ENCODE results near the gene PHLPP1.

- TF ChIP-seq, protein P1, sequence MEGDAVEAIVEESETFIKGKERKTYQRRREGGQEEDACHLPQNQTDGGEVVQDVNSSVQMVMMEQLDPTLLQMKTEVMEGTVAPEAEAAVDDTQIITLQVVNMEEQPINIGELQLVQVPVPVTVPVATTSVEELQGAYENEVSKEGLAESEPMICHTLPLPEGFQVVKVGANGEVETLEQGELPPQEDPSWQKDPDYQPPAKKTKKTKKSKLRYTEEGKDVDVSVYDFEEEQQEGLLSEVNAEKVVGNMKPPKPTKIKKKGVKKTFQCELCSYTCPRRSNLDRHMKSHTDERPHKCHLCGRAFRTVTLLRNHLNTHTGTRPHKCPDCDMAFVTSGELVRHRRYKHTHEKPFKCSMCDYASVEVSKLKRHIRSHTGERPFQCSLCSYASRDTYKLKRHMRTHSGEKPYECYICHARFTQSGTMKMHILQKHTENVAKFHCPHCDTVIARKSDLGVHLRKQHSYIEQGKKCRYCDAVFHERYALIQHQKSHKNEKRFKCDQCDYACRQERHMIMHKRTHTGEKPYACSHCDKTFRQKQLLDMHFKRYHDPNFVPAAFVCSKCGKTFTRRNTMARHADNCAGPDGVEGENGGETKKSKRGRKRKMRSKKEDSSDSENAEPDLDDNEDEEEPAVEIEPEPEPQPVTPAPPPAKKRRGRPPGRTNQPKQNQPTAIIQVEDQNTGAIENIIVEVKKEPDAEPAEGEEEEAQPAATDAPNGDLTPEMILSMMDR (conservative IDR thresholded peaks at IDR 0.05; ENCODE audit: low read depth, low read length) = no peak
- TF ChIP-seq, protein P2, sequence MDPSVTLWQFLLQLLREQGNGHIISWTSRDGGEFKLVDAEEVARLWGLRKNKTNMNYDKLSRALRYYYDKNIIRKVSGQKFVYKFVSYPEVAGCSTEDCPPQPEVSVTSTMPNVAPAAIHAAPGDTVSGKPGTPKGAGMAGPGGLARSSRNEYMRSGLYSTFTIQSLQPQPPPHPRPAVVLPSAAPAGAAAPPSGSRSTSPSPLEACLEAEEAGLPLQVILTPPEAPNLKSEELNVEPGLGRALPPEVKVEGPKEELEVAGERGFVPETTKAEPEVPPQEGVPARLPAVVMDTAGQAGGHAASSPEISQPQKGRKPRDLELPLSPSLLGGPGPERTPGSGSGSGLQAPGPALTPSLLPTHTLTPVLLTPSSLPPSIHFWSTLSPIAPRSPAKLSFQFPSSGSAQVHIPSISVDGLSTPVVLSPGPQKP (IDR thresholded peaks at IDR 0.05; ENCODE audit: borderline replicate concordance, low read depth, low read length) = no peak
- no peak for TF ChIP-seq RAD21 (IDR thresholded peaks at IDR 0.05; ENCODE audit: low read length)
- TF ChIP-seq POLR2A (IDR thresholded peaks at IDR 0.05; ENCODE audit: low read depth, low read length) = no peak
- TF ChIP-seq RCOR1 (IDR thresholded peaks at IDR 0.05; ENCODE audit: insufficient replicate concordance, low read length) = no peak
- TF ChIP-seq RFX5 (IDR thresholded peaks at IDR 0.05; ENCODE audit: low read depth, low read length) = no peak
- TF ChIP-seq, protein P3, sequence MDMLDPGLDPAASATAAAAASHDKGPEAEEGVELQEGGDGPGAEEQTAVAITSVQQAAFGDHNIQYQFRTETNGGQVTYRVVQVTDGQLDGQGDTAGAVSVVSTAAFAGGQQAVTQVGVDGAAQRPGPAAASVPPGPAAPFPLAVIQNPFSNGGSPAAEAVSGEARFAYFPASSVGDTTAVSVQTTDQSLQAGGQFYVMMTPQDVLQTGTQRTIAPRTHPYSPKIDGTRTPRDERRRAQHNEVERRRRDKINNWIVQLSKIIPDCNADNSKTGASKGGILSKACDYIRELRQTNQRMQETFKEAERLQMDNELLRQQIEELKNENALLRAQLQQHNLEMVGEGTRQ (IDR thresholded peaks at IDR 0.05; ENCODE audit: low read depth, low read length) = no peak
- no peak for TF ChIP-seq NFE2L2 (IDR thresholded peaks at IDR 0.05; ENCODE audit: low read depth, low read length)
- no peak for TF ChIP-seq SMC3 (IDR thresholded peaks at IDR 0.05; ENCODE audit: low read depth, low read length)
- no peak for TF ChIP-seq MAFK (IDR thresholded peaks at IDR 0.05; ENCODE audit: low read depth, low read length)
- no peak for TF ChIP-seq CHD1 (IDR thresholded peaks at IDR 0.05; ENCODE audit: low read depth, low read length)
- no peak for TF ChIP-seq MAZ (IDR thresholded peaks at IDR 0.05; ENCODE audit: borderline replicate concordance, low read depth, low read length)
Measured at GRCh38 chr18:62933261-62933887, 218.0 kb downstream of the PHLPP1 start.

All from IMR-90 (cell line).